ENCODE data around the gene TNFRSF12A. TPM values are rescaled to one million over a fixed set of nuclear protein-coding genes. Genes with fewer than 3 reads are reported as not detected.

Gene TNFRSF12A
- total RNA-seq, result 4.2 and 5.1 TPM in 2 replicates

- intact Hi-C loops (cut with micrococcal nuclease), result loop anchor here (1.0 to 5.0 kb wide), 9 partner anchors 8 to 973 kb away; partner anchors contain the start of genes FLYWCH1, NTHL1, PAQR4 and TSC2
Measured at GRCh38 chr16:3020247-3020603, at the start of gene TNFRSF12A. TNFRSF12A (plus strand) TSS chr16:3020368; CDS start chr16:3020398, 30 bp downstream.

GRCh38 chr16:2970563-2970962 lies 49.6 kb upstream of the TNFRSF12A start:
- intact Hi-C loops (cut with micrococcal nuclease), result loop anchor here (1.0 kb wide), 1 partner anchor 34 kb away; no protein-coding TSS in a partner anchor

- intact Hi-C loops (cut with micrococcal nuclease), result no loop called here
Measured at GRCh38 chr16:2971134-2971984, 48.8 kb upstream of the TNFRSF12A start.

GRCh38 chr16:2971985-2972784 lies 48.0 kb upstream of the TNFRSF12A start:
- intact Hi-C loops (cut with micrococcal nuclease), result no loop called here

GRCh38 chr16:2973093-2973492 lies 47.1 kb upstream of the TNFRSF12A start:
- intact Hi-C loops (cut with micrococcal nuclease), result no loop called here

GRCh38 chr16:2973605-2974318 lies 46.4 kb upstream of the TNFRSF12A start:
- intact Hi-C loops (cut with micrococcal nuclease), result no loop called here

- intact Hi-C loops (cut with micrococcal nuclease), result no loop called here
Measured at GRCh38 chr16:2974319-2975056, 45.7 kb upstream of the TNFRSF12A start.

GRCh38 chr16:2975161-2975795 lies 44.9 kb upstream of the TNFRSF12A start:
- intact Hi-C loops (cut with micrococcal nuclease), result no loop called here

- intact Hi-C loops (cut with micrococcal nuclease), result no loop called here
Measured at GRCh38 chr16:2976201-2976600, 44.0 kb upstream of the TNFRSF12A start.

GRCh38 chr16:2976673-2977072 lies 43.5 kb upstream of the TNFRSF12A start:
- intact Hi-C loops (cut with micrococcal nuclease), result no loop called here

GRCh38 chr16:2977440-2977839 lies 42.7 kb upstream of the TNFRSF12A start:
- intact Hi-C loops (cut with micrococcal nuclease), result no loop called here

- intact Hi-C loops (cut with micrococcal nuclease), result loop anchor here (1.0 kb wide), 3 partner anchors 10 to 68 kb away; partner anchors contain the start of genes FLYWCH1, PAQR4 and THOC6
Measured at GRCh38 chr16:2979669-2980226, 40.4 kb upstream of the TNFRSF12A start.

- intact Hi-C loops (cut with micrococcal nuclease), result loop anchor here (1.0 kb wide), 3 partner anchors 11 to 69 kb away; partner anchors contain the start of genes FLYWCH1, PAQR4 and THOC6
Measured at GRCh38 chr16:2980227-2981176, 39.7 kb upstream of the TNFRSF12A start, which contains the start of gene PKMYT1. PKMYT1 (minus strand) TSS chr16:2980446; CDS start chr16:2979657, 789 bp downstream.

- intact Hi-C loops (cut with micrococcal nuclease), result no loop called here
Measured at GRCh38 chr16:2981177-2981898, 38.8 kb upstream of the TNFRSF12A start.

GRCh38 chr16:2981899-2982250 lies 38.3 kb upstream of the TNFRSF12A start:
- intact Hi-C loops (cut with micrococcal nuclease), result no loop called here

- intact Hi-C loops (cut with micrococcal nuclease), result no loop called here
Measured at GRCh38 chr16:2982402-2982801, 37.8 kb upstream of the TNFRSF12A start.

- intact Hi-C loops (cut with micrococcal nuclease), result loop anchor here (2.0 kb wide), 1 partner anchor 19 kb away; no protein-coding TSS in a partner anchor
Measured at GRCh38 chr16:2983706-2984136, 36.4 kb upstream of the TNFRSF12A start.

GRCh38 chr16:2985462-2985861 lies 34.7 kb upstream of the TNFRSF12A start:
- intact Hi-C loops (cut with micrococcal nuclease), result loop anchor here (2.0 kb wide), 1 partner anchor 17 kb away; no protein-coding TSS in a partner anchor
